Caki2 (cell line): ENCODE data around the gene UGT1A3. TPM values are rescaled to one million over a fixed set of nuclear protein-coding genes. Genes with fewer than 3 reads are reported as not detected.

Experiments used
- DNase-seq: peaks from one replicate; pipeline ENCODE4 v3.0.0-alpha.2; 2015; ENCODE audit warnings: low read depth
- in situ Hi-C: cut with HindIII; loops from 2 replicates; pipeline ENCODE4 v1.10.0; 2016; ENCODE audit warnings: low sequenced_read_pairs, low pct_unique_long_range_greater_than_20kb, mixed read lengths
- total RNA-seq: library from RNA; depleted of rRNA; stranded (reverse); fragments of >200 nt; shearing (Covaris generic); gene quantifications from 2 replicates; pipeline ENCODE4 v1.2.3, GENCODE V29; 2014; ENCODE audit warnings: low replicate concordance

The UGT1A3 gene
- total RNA-seq, 1 experiment from 2014 or later, result 0.78 TPM

GRCh38 chr2:233803994-233804393 lies 75.2 kb downstream of the UGT1A3 start:
- in situ Hi-C loops, result no loop called here
- DNase-seq, result no peak

DNA sequence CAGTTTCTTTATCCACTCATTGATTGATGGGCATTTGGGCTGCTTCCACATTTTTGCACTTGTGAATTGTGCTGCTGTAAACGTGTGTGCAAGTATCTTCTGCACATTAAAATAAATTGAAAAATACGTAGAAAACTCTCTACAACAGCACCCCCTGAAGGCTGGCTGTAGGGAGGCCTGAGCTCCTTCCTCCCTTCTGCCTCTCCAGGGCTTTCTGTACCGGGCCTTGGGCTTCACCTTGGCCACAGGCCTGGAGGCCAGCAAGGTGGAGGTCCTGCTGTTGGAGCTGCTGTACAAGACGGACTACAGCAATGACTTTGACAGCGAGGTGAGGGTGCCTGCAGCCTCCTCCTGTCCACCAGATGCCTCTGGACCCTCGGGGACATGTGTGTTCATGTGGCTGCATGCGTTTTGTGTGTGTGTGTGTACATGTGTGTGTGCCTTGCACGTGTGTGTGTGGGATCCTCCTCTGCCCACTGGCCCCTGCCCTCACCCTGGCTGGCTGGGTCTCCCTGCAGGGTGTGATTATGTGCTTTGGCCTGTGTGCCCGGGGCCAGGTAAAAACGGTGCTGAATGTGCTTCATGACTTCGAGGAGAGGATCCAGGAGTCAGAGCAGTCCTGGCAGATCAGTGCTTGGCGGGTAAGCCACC lies 78.5 kb downstream of the UGT1A3 start:
- in situ Hi-C loops, result no loop called here
- DNase-seq, result no peak

- DNase-seq, result no peak
- in situ Hi-C loops, result no loop called here
Measured at GRCh38 chr2:233807966-233808935, 79.4 kb downstream of the UGT1A3 start.

GRCh38 chr2:233810385-233810784 lies 81.5 kb downstream of the UGT1A3 start:
- in situ Hi-C loops, result no loop called here
- no peak for DNase-seq

- DNase-seq, result no peak
- in situ Hi-C loops, result no loop called here
Measured at GRCh38 chr2:233811087-233811486, 82.2 kb downstream of the UGT1A3 start.

GRCh38 chr2:233811732-233812131 lies 82.9 kb downstream of the UGT1A3 start:
- in situ Hi-C loops, result no loop called here
- DNase-seq, result no peak

DNA sequence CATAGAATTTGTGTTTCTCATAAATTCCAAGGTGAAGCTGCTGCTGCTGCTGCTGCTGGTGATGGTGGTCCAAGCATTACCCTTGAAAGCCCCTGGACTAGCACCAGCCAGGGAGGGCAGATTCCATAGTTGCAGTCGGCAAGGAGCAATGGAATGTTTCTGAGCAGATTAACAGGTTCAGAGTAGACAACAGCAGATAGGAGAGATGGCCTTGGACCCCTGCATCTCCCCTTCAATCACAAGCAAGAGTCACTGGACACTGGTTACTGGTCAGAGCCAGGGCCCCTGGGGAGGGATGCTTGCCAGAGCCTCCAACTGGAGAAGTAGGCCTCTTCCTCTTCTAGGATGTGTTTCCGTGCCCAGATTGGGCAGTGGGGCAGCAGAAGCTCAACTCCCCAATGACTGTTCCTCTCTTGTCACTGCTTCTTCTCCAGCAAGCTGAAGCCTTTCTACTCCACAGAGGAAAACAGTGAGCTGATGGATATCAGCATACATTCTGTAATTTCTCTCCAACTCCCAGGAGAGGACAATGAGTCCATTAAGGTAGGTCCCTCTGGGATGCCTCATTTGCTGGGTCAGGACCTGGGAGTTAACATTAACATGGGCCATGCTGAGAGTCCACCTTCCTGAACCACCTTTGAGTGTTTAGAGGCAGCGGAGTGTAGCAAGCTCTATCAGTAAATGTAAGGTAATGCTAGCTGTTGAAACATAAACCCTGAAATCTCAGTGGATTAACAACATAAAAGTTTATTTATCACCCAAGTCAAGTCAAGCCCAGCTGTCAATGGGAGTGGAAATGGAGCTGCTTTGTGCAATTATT lies 84.6 kb downstream of the UGT1A3 start:
- in situ Hi-C loops, result no loop called here
- DNase-seq, result no peak

DNA sequence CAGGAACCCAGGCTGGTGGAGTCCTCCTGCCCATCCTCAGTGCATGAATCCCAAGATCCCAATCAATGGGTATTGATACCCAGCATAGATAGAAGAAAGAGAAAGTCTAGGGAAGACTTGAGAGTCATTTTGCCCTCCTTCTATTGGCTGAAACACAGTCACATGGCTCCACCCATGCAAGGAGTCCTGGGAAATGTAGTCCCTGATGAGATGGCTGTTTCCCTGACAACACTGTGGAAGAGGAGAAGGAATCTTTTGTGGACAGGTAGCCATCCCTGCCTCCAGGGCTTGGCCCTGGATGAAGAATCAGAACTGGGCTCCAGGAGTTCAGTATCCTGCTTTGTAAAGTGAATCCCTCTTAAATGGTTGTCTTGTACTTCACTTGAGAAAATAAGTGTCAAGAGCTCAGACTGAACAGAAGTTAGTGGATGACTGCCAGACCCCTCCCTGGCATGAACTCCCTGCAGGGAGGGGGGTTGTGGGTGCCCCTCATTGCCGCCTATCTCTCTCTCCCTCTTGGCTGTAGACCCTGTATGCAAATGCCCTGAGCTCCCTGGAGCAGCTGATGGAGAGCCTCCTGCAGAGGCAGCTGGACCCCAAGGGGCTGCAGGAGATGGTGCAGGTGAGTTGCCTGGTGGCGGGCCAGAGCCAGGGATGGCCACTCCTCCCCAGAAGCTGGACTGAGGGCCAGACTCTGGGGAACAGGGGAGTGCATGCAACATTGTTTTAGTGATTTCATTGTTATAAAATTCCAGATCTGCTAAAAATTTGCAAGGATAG lies 85.4 kb downstream of the UGT1A3 start:
- no peak for DNase-seq
- in situ Hi-C loops, result no loop called here

GRCh38 chr2:233815861-233816260 lies 87.0 kb downstream of the UGT1A3 start:
- in situ Hi-C loops, result no loop called here
- DNase-seq, result no peak

DNA sequence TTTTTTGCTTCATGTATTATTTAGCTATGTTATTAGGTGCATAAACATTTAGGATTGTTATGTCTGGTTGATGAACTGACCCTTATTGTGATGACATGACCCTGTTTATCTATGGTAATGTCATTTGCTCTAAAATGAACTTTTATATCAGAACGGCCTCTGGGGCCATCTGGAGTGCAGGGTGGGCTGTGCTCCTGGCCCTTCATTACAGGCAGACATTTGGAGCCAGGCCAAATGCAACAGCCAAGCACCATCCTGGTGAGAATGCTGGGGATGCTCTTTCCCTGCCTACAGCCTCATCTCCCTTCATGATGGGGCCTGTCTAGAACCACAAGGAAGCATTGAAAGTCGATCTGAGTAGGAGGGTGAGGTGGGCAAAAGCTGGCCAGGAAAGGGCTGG lies 87.5 kb downstream of the UGT1A3 start:
- no peak for DNase-seq
- in situ Hi-C loops, result no loop called here

GRCh38 chr2:233816771-233817170 lies 87.9 kb downstream of the UGT1A3 start:
- no peak for DNase-seq

GRCh38 chr2:233817361-233817911 lies 88.6 kb downstream of the UGT1A3 start:
- no peak for DNase-seq
- in situ Hi-C loops, result no loop called here

More at GRCh38 chr2:233816771-233817170, 87.9 kb downstream of the UGT1A3 start:
- in situ Hi-C loops, result no loop called here

DNA sequence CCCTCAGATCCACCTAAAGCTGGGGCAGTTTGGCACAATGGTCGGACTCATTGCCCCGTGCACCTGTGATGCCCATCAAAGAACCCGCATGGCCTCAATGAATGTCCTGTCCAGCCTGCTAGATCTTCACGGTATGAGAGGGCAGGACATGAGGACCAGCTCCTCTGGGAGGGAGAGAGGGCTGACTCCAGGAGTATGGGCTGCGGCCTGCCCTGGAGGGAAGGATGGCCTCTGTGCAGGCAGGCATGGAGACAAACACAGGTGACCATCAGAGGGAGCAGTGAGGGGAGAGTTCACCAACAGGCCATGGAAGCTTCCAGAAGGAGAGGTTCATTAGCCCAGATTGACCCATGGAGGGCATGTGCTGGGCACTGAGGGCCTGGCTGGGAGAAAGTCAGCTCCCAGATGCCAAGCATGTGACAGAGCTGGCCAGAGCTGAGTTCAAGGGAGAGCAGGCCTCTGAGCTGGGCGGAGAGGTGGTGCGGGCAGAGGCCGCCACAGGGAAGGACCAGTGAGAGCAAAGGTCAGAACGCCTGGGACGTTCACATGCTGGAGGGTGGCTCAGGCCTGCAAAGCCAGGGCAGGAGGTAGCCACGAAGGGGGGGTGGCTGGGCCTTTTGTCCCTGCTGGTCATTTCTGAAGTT lies 89.3 kb downstream of the UGT1A3 start:
- in situ Hi-C loops, result no loop called here
- no peak for DNase-seq

GRCh38 chr2:233818639-233819621 lies 90.1 kb downstream of the UGT1A3 start:
- in situ Hi-C loops, result no loop called here
- no peak for DNase-seq

DNA sequence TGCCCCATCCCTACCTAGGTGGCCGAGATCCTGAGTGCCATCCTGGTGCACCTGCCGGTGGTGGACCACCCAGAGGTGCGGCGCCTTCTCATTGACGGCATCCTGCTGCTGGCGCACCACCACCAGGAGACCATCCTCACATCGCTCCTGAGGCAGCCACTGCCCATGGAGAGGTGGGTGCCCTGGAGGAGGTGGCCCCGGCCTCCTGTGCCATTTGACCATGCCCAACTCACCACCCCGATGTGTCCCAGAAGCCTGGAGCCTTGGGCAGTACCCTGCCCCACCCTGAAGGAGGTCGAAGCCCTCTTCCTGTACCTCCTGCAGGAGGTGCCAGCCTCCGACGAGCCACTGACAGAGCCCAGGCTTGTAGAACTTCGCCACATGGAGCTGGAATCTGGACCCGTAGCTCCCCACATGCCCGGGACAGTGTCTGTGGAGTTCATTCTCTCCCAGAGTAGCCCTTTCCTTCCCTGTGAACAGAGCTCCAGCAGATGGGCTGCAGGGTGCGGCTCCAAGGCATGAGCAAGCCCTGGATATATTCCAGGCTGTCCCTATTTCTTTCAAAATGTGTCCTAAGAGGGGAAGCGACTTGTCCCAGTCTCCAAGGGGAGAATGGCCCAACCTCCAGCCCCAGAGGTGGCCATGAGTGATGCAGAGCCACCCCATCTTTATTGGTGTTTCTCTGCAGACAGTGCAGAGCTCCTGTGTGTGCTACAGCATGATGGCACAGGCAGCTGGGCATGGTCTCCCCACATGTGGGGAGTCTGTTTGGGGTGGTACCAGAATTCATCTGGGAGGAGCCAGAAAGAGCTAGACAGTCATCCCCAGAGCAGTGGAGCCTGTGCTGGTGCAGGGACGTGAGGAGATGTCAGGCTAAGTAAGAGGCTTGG lies 91.3 kb downstream of the UGT1A3 start:
- in situ Hi-C loops, result no loop called here

More for the DNA sequence above, 91.3 kb downstream of the UGT1A3 start:
- no peak for DNase-seq
